ENCODE results near the gene TBC1D14. TPM values are rescaled to one million over a fixed set of nuclear protein-coding genes. Genes with fewer than 3 reads are reported as not detected.

TBC1D14 gene
- total RNA-seq, 4 donors from 2014 or later: 36.0 to 56.2 (median 41.4) TPM

GRCh38 chr4:6996481-6996880, 86.9 kb downstream of the TBC1D14 start:
- no peak for ATAC-seq
- TF ChIP-seq POLR2A (IDR thresholded peaks at IDR 0.05) (no peak), CTCF (IDR thresholded peaks at IDR 0.05 in 4 of 5, conservative IDR thresholded peaks at IDR 0.05 in 1 of 5) (no peak)
- intact Hi-C loops (cut with DNase I; ENCODE audit: low total_unique reads) (no loop called here), in situ Hi-C loops (cut with MboI; ENCODE audit: low sequenced_read_pairs in 4 of 4) (no loop called here)
- no peaks in the 10 kb centered on the region for H3K9me3 ChIP-seq
- no peak overlapping the region for H3K27ac ChIP-seq
- no peak for DNase-seq
- H3K4me3 ChIP-seq: no peak overlapping the region
- no peaks in the 10 kb centered on the region for H3K27me3 ChIP-seq
- H3K36me3 ChIP-seq: peaks cover 0 to 41% of the 10 kb centered on the region in 2 donors
- peaks cover 25 to 27% of the 10 kb centered on the region in 2 donors for H3K4me1 ChIP-seq

GRCh38 chr4:6999172-7000086, 89.8 kb downstream of the TBC1D14 start:
- Histone ChIP-seq H3K9me3 (no peaks in the 10 kb centered on the region), H3K4me1 (peaks cover 12 to 13% of the 10 kb centered on the region in 2 donors), H3K36me3 (peaks cover 0 to 53% of the 10 kb centered on the region in 2 donors), H3K27me3 (no peaks in the 10 kb centered on the region), H3K4me3 (no peak overlapping the region), H3K27ac (no peak overlapping the region)
- TF ChIP-seq CTCF (IDR thresholded peaks at IDR 0.05 in 4 of 5, conservative IDR thresholded peaks at IDR 0.05 in 1 of 5): no peak
- no peak for TF ChIP-seq POLR2A (IDR thresholded peaks at IDR 0.05)
- in situ Hi-C loops (cut with MboI; ENCODE audit: low sequenced_read_pairs in 4 of 4) (no loop called here), intact Hi-C loops (cut with DNase I; ENCODE audit: low total_unique reads) (no loop called here)
- DNase-seq (no peak), ATAC-seq (no peak)

- intact Hi-C loops (cut with DNase I; ENCODE audit: low total_unique reads): no loop called here
Measured at GRCh38 chr4:7000421-7001176, 91.0 kb downstream of the TBC1D14 start.

GRCh38 chr4:7001271-7001670, 91.6 kb downstream of the TBC1D14 start:
- H3K27ac ChIP-seq: no peak overlapping the region
- no peaks in the 10 kb centered on the region for H3K27me3 ChIP-seq
- H3K4me3 ChIP-seq: no peak overlapping the region
- intact Hi-C loops (cut with DNase I; ENCODE audit: low total_unique reads): no loop called here
- TF ChIP-seq POLR2A (IDR thresholded peaks at IDR 0.05): no peak
- TF ChIP-seq CTCF (IDR thresholded peaks at IDR 0.05 in 4 of 5, conservative IDR thresholded peaks at IDR 0.05 in 1 of 5): no peak
- in situ Hi-C loops (cut with MboI; ENCODE audit: low sequenced_read_pairs in 4 of 4): no loop called here
- DNase-seq (no peak), ATAC-seq (no peak)
- H3K36me3 ChIP-seq: peaks cover 0 to 45% of the 10 kb centered on the region in 2 donors
- peaks cover 12 to 13% of the 10 kb centered on the region in 2 donors for H3K4me1 ChIP-seq
- H3K9me3 ChIP-seq: no peaks in the 10 kb centered on the region

More at GRCh38 chr4:7000421-7001176, 91.0 kb downstream of the TBC1D14 start:
- in situ Hi-C loops (cut with MboI; ENCODE audit: low sequenced_read_pairs in 4 of 4): no loop called here
- Histone ChIP-seq H3K27ac (no peak overlapping the region), H3K4me3 (no peak overlapping the region), H3K9me3 (no peaks in the 10 kb centered on the region), H3K4me1 (peaks cover 12 to 13% of the 10 kb centered on the region in 2 donors), H3K36me3 (peaks cover 0 to 51% of the 10 kb centered on the region in 2 donors), H3K27me3 (no peaks in the 10 kb centered on the region)
- DNase-seq (no peak), ATAC-seq (no peak)
- TF ChIP-seq POLR2A (IDR thresholded peaks at IDR 0.05): no peak
- TF ChIP-seq CTCF (IDR thresholded peaks at IDR 0.05 in 4 of 5, conservative IDR thresholded peaks at IDR 0.05 in 1 of 5): no peak

Measured in gastrocnemius medialis (tissue), 4 donors.